ENCODE data around the gene EPHB3.

- TF ChIP-seq, protein P1, sequence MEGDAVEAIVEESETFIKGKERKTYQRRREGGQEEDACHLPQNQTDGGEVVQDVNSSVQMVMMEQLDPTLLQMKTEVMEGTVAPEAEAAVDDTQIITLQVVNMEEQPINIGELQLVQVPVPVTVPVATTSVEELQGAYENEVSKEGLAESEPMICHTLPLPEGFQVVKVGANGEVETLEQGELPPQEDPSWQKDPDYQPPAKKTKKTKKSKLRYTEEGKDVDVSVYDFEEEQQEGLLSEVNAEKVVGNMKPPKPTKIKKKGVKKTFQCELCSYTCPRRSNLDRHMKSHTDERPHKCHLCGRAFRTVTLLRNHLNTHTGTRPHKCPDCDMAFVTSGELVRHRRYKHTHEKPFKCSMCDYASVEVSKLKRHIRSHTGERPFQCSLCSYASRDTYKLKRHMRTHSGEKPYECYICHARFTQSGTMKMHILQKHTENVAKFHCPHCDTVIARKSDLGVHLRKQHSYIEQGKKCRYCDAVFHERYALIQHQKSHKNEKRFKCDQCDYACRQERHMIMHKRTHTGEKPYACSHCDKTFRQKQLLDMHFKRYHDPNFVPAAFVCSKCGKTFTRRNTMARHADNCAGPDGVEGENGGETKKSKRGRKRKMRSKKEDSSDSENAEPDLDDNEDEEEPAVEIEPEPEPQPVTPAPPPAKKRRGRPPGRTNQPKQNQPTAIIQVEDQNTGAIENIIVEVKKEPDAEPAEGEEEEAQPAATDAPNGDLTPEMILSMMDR (IDR thresholded peaks at IDR 0.05): no peak
- no peak for TF ChIP-seq POLR2A (IDR thresholded peaks at IDR 0.05)
Measured at GRCh38 chr3:184531626-184532280, 29.8 kb upstream of the EPHB3 start.
